ENCODE data around the gene MYO10.

DNA sequence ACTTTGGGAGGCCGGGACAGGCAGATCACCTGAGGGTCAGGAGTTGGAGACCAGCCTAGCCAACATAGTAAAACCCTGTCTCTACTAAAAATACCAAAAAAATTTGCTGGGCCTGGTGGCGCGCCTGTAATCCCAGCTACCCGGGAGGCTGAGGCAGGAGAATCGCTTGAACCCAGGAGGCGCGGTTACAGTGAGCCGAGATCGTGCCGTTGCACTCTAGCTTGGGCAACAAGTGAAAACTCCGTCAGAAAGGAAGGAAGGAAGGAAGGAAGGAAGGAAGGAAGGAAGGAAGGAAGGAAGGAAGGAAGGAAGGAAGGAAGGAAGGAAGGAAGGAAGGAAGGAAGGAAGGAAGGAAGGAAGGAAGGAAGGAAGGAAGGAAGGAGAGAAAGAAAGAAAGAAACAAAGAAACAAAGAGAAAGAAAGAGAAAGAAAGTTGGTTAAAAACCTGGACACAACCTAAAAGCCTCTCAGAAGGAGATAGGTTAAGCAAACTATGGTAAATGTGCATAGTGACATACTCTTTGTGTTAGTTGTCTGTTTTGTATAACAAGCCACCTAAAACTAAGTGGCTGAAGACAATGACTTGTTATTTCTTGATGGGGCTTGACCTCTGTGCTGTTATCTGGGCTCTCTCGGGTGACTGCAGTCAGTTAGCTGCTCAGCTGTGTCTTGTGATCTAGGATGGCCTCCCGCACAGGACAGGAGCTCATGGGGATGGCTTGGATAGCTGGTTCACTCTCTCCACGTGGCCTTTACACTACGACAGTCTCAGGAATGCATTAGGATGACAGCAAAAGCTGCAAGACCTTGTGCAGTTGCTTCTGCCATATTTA, 8.0 kb upstream of the MYO10 start:
- no peak for TF ChIP-seq CTCF (conservative IDR thresholded peaks at IDR 0.05)
- TF ChIP-seq ZFX (IDR thresholded peaks at IDR 0.05): no peak

Data from C4-2B (cell line).